H9 (cell line): ENCODE measurements around the gene ITPKB. TPM values are rescaled to one million over a fixed set of nuclear protein-coding genes. Genes with fewer than 3 reads are reported as not detected.

ENCODE experiments used
- DNase-seq: peaks from one replicate; pipeline ENCODE4 v3.0.0-alpha.2; 2017
- H2AFZ ChIP-seq: one replicate; pipeline ENCODE4 v1.6.1; 2013; ENCODE audit warnings: mild to moderate bottlenecking, low read length, control low read depth, moderate library complexity
- H2AK5ac ChIP-seq: 2 replicates; pipeline ENCODE4 v1.6.1; 2013; ENCODE audit warnings: low read length, control low read depth, mixed read lengths; ENCODE audit not compliant: insufficient read length
- H2BK120ac ChIP-seq: one replicate; pipeline ENCODE4 v1.6.1; 2013; ENCODE audit warnings: low read depth, mild to moderate bottlenecking, low read length, control low read depth, inconsistent platforms; ENCODE audit not compliant: poor library complexity, severe bottlenecking
- H2BK12ac ChIP-seq: 2 replicates; pipeline ENCODE4 v1.6.1; 2013; ENCODE audit warnings: low read length, control low read depth, mixed read lengths, low read depth; ENCODE audit not compliant: insufficient read length
- H2BK15ac ChIP-seq: 2 replicates; pipeline ENCODE4 v1.6.1; 2013; ENCODE audit warnings: low read depth, low read length, control low read depth
- H2BK20ac ChIP-seq: one replicate; pipeline ENCODE4 v1.6.1; 2013; ENCODE audit warnings: low read depth, mild to moderate bottlenecking, low read length, control low read depth, inconsistent platforms; ENCODE audit not compliant: poor library complexity, severe bottlenecking
- H2BK5ac ChIP-seq: 2 replicates; pipeline ENCODE4 v1.6.1; 2013; ENCODE audit warnings: low read length, control low read depth, mixed read lengths; ENCODE audit not compliant: insufficient read length
- H3K14ac ChIP-seq: 2 replicates; pipeline ENCODE4 v1.6.1; 2013; ENCODE audit warnings: low read length, control low read depth; ENCODE audit not compliant: insufficient read depth
- H3K18ac ChIP-seq: 2 replicates; pipeline ENCODE4 v1.6.1; 2013; ENCODE audit warnings: low read depth, mild to moderate bottlenecking, mixed read lengths, low read length, control low read depth; ENCODE audit not compliant: insufficient read length
- H3K23ac ChIP-seq: 2 replicates; pipeline ENCODE4 v1.6.1; 2013; ENCODE audit warnings: low read length, control low read depth, mixed read lengths, low read depth; ENCODE audit not compliant: insufficient read length
- H3K23me2 ChIP-seq: 2 replicates; pipeline ENCODE4 v1.6.1; 2013; ENCODE audit warnings: low read depth, mild to moderate bottlenecking, mixed read lengths, low read length, control low read depth; ENCODE audit not compliant: insufficient read length, poor library complexity, severe bottlenecking
- H3K27ac ChIP-seq: 2 replicates; pipeline ENCODE4 v1.5.1; 2013; ENCODE audit warnings: low read length, control low read depth, mixed read lengths, low read depth; ENCODE audit not compliant: insufficient read length
- H3K27me3 ChIP-seq: 2 replicates; pipeline ENCODE4 v1.6.1; 2013; ENCODE audit warnings: low read length, control low read depth, inconsistent platforms; ENCODE audit not compliant: insufficient read depth
- H3K4ac ChIP-seq: 2 replicates; pipeline ENCODE4 v1.6.1; 2013; ENCODE audit warnings: low read depth, mild to moderate bottlenecking, control low read depth, inconsistent platforms, low read length, moderate library complexity
- H3K4me1 ChIP-seq: 2 replicates; pipeline ENCODE4 v1.6.1; 2013; ENCODE audit warnings: low read length, control low read depth, inconsistent platforms; ENCODE audit not compliant: insufficient read depth
- H3K4me2 ChIP-seq: 2 replicates; pipeline ENCODE4 v1.6.1; 2013; ENCODE audit warnings: low read length, control low read depth, mixed read lengths; ENCODE audit not compliant: insufficient read length, insufficient read depth
- H3K56ac ChIP-seq: 2 replicates; pipeline ENCODE4 v1.6.1; 2013; ENCODE audit warnings: low read depth, mild to moderate bottlenecking, mixed read lengths, low read length, control low read depth; ENCODE audit not compliant: insufficient read length
- H3K79me1 ChIP-seq: 2 replicates; pipeline ENCODE4 v1.6.1; 2013; ENCODE audit warnings: low read depth, mild to moderate bottlenecking, moderate library complexity, low read length, control low read depth, inconsistent platforms; ENCODE audit not compliant: insufficient read depth, poor library complexity, severe bottlenecking
- H3K79me2 ChIP-seq: 2 replicates; pipeline ENCODE4 v1.6.1; 2013; ENCODE audit warnings: low read length, control low read depth, inconsistent platforms; ENCODE audit not compliant: insufficient read depth
- H3K9ac ChIP-seq: 2 replicates; pipeline ENCODE4 v1.6.1; 2013; ENCODE audit warnings: low read length, control low read depth, mixed read lengths; ENCODE audit not compliant: insufficient read length; ENCODE audit errors: extremely low read depth
- H3K9me3 ChIP-seq: one replicate; pipeline ENCODE4 v1.6.1; 2013; ENCODE audit warnings: low read depth, low read length, inconsistent platforms; ENCODE audit not compliant: control insufficient read depth
- H3T11ph ChIP-seq: one replicate; pipeline ENCODE4 v1.6.1; 2013; ENCODE audit warnings: mild to moderate bottlenecking, low read length, control low read depth, inconsistent platforms
- H4K20me1 ChIP-seq: one replicate; pipeline ENCODE4 v1.6.1; 2013; ENCODE audit not compliant: control insufficient read depth, insufficient read length, insufficient read depth
- H4K5ac ChIP-seq: 2 replicates; pipeline ENCODE4 v1.6.1; 2013; ENCODE audit warnings: low read depth, mild to moderate bottlenecking, mixed read lengths, low read length, control low read depth; ENCODE audit not compliant: insufficient read length
- H4K8ac ChIP-seq: replicated peaks from 2 replicates; pipeline ENCODE4 v1.6.1; 2013; ENCODE audit warnings: low read length, control low read depth, mixed read lengths, low read depth; ENCODE audit not compliant: insufficient read length
- H4K91ac ChIP-seq: 2 replicates; pipeline ENCODE4 v1.6.1; 2013; ENCODE audit warnings: low read depth, mild to moderate bottlenecking, moderate library complexity, mixed read lengths, low read length, control low read depth; ENCODE audit not compliant: insufficient read length
- H3K27ac Mint-ChIP-seq, 3 experiments: 2 replicates in 2 of 3; 3 replicates in 1 of 3; pipeline ENCODE4 v1.8.0; 2020 to 2021; ENCODE audit warnings: mixed read lengths in 3 of 3, mild to moderate bottlenecking in 1 of 3, moderate library complexity in 1 of 3
- H3K27me3 Mint-ChIP-seq: 2 replicates; pipeline ENCODE4 v1.8.0; 2021; ENCODE audit warnings: low read depth, mild to moderate bottlenecking, moderate library complexity, mixed read lengths
- H3K36me3 Mint-ChIP-seq, 3 experiments: 2 replicates in 2 of 3; 3 replicates in 1 of 3; pipeline ENCODE4 v1.8.0; 2020 to 2021; ENCODE audit warnings: low read depth in 3 of 3, mixed read lengths in 3 of 3; ENCODE audit not compliant: insufficient read depth in 1 of 3
- H3K4me1 Mint-ChIP-seq, 2 experiments: 2 replicates each; pipeline ENCODE4 v1.8.0; 2020; ENCODE audit warnings: mixed read lengths in 2 of 2
- H3K4me3 Mint-ChIP-seq, 2 experiments: 2 replicates in 1 of 2; 3 replicates in 1 of 2; pipeline ENCODE4 v1.8.0; 2020 to 2021; ENCODE audit warnings: mild to moderate bottlenecking in 2 of 2, mixed read lengths in 2 of 2, moderate library complexity in 1 of 2
- H3K9me3 Mint-ChIP-seq, 2 experiments: 2 replicates in 1 of 2; 3 replicates in 1 of 2; pipeline ENCODE4 v1.8.0; 2020; ENCODE audit warnings: mild to moderate bottlenecking in 2 of 2, mixed read lengths in 2 of 2, moderate library complexity in 1 of 2
- CTCF ChIP-seq: fragments of 200-600 bp; sonication (generic); conservative IDR thresholded peaks from 3 replicates; pipeline ENCODE4 v1.8.0; 2021; ENCODE audit warnings: antibody characterized with exemption, mild to moderate bottlenecking
- WGBS: extraction: QIAGEN DNeasy Blood & Tissue Kit; methylation state at CpG from one replicate; pipeline ENCODE4 v1.1.7; 2013; ENCODE audit warnings: missing lambda C conversion rate, low lambda C conversion rate, mixed read lengths; ENCODE audit not compliant: insufficient read length; ENCODE audit errors: extremely low coverage; 5-methylcytosine and 5-hydroxymethylcytosine counted together
- total RNA-seq: library from RNA; stranded (reverse); gene quantifications from 2 replicates; pipeline ENCODE4 v1.2.1, GENCODE V29; 2021

Gene ITPKB
- total RNA-seq, 1 experiment from 2014 or later = 3.8 TPM

GRCh38 chr1:226749467-226749866 lies 10.4 kb upstream of the ITPKB start:
- Mint-ChIP-seq H3K36me3 (no peaks in the 10 kb centered on the region; a peak in 1 of 7 replicates), H3K27ac (no peak overlapping the region), H3K27me3 (peaks cover 35% of the 10 kb centered on the region), H3K9me3 (peaks cover 0 to 1% of the 10 kb centered on the region in 2 experiments; a peak in 1 of 5 replicates), H3K4me3 (no peak overlapping the region), H3K4me1 (peaks cover 0 to 4% of the 10 kb centered on the region in 2 experiments; a peak in 2 of 4 replicates)
- Histone ChIP-seq H2AK5ac (no peak overlapping the region), H2BK120ac (no peak overlapping the region), H4K91ac (no peak overlapping the region), H3T11ph (no peak overlapping the region), H4K8ac (no peak overlapping the region), H3K23me2 (no peaks in the 10 kb centered on the region), H3K4ac (no peak overlapping the region), H3K56ac (no peak overlapping the region), H3K4me2 (no peak overlapping the region), H2BK5ac (no peak overlapping the region), H3K18ac (no peak overlapping the region), H2BK15ac (no peak overlapping the region), H2BK12ac (no peak overlapping the region), H3K23ac (no peak overlapping the region), H3K4me1 (no peaks in the 10 kb centered on the region), H3K9me3 (no peaks in the 10 kb centered on the region), H3K79me2 (no peaks in the 10 kb centered on the region), H4K5ac (no peak overlapping the region), H3K14ac (no peak overlapping the region), H3K27me3 (no peaks in the 10 kb centered on the region; the same call in 1 of the 2 replicates), H4K20me1 (no peaks in the 10 kb centered on the region), H3K27ac (no peak overlapping the region), H3K9ac (no peak overlapping the region), H3K79me1 (no peaks in the 10 kb centered on the region), H2BK20ac (no peak overlapping the region), H2AFZ (no peak overlapping the region)
- no peak for DNase-seq
- TF ChIP-seq CTCF = no peak
- WGBS = no CpG with 5 or more reads among the region's 11 CpGs
